22Rv1 (cell line): ENCODE measurements around the gene ATP1A4.

Experiments
- CTCF ChIP-seq: fragments of 450-650 bp; IDR thresholded peaks from 2 replicates; pipeline ENCODE4 v1.5.1; 2017; ENCODE audit warnings: mild to moderate bottlenecking
- ZFX ChIP-seq: fragments of 450-650 bp; IDR thresholded peaks from 2 replicates; pipeline ENCODE4 v1.6.1; 2017; ENCODE audit warnings: antibody characterized with exemption, borderline replicate concordance

DNA sequence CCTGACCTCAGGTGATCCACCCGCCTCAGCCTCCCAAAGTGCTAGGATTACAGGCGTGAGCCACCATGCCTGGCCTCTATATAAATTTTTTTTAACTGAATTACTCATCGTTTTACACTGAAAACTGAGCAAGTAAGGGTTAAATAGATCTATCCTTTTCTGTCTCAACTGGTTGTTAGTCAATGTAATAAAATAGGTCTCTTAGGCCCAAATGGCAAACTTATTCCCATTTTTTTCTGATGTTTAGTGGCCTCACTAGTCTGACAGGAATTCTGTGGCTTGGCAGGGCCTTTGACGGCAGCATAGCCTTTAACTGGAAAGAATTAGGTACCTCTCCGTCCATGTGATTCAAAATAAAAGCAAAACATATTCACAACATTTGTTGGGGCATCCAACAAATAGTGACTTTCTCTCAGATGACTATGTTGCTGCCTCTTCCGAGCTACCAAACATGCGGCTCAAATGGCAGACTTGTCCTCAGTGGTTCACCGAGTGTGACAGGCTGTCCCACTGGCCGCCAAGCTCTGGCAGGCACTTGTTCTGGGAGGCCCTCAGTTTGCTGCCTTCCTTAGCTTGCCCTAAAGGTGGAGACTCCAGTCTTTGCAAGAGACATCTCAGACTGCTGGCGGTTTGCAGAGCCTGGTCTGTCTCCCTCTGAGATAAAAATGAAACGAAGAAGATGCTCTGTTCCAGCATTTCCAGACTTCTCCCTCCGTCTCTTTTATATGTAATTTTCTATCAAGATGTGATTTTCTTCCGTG, 17.4 kb downstream of the ATP1A4 start:
- TF ChIP-seq CTCF (no peak), ZFX (no peak)
